Stimulated activated CD8-positive, alpha-beta memory T cell treated with anti-CD3 and anti-CD28 coated beads, Interleukin-4, amount 100 ng/mL, for 4 hours (primary cell): ENCODE data around the gene CEP162.
"Not testable (repeated sequence)": the region's sequence is repeated elsewhere in the genome, so short reads cannot be mapped to it uniquely, and the experiment has no call there.

ENCODE experiments used
- DNase-seq, 2 donors: peaks; one replicate each; pipeline ENCODE4 v3.0.0-alpha.2; 2020; ENCODE audit warnings: low read depth in 2 of 2, low spot score in 1 of 2

CEP162 gene

DNA sequence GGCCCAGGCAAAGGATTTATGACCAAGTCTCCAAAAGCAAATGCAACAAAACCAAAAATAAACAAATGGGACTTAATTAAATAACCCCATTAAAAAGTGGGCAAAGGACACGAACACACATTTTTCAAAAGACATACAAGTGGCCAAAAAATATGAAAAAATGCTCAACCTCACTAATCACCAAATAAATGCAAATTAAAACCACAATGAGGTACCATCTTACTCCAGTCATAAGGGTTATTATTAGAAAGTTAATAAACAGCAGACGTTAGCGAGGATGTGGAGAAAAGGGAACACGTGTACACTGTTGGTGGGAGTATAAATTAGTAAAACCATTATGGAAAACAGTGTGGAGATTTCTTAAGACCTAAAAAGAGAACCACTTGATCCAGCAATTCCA is 71.1 kb downstream of the CEP162 start:
- no peak for DNase-seq

GRCh38 chr6:84151669-84152068 is 75.8 kb downstream of the CEP162 start:
- no peak for DNase-seq

GRCh38 chr6:84150705-84151104 is 76.7 kb downstream of the CEP162 start:
- DNase-seq, result no peak

DNA sequence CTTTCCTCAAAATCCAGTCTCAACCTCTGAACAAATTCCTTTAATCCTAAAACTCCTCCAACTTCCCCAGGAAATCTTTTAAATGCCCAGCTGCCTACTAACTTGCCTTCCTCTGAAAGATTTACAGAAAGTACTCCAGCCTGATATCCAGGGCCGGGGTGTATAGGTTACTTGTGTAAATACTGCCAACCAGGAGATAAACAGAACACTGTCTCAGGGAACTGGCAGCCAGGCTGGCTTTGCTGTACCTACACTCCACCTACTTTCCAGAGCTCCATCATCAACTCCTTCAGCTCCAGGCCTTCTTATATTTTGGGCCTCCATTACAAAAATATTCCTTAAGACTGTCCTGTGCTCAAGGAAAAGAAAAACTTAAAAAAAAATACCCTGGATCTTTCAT is 85.9 kb downstream of the CEP162 start:
- DNase-seq, result no peak

DNA sequence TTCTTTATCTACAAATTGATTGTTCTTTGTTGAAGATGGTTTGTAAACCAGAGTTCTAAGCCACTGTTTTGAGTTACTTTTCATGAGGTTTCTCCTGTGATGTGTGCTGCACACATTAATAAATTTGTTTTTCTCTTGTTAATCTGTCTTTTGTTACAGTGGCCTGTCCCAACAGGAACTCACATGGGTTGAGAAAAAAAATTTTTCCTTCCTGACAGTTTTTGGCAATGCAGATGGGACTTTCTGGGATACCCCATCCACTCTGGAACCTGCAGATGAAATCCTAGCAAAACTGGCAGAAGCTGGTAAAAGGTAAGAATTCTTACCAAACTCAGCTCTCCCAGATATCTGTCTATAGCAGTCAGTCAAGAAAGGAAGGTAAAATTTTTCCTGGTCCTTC is 88.1 kb downstream of the CEP162 start:
- DNase-seq, result no peak

DNA sequence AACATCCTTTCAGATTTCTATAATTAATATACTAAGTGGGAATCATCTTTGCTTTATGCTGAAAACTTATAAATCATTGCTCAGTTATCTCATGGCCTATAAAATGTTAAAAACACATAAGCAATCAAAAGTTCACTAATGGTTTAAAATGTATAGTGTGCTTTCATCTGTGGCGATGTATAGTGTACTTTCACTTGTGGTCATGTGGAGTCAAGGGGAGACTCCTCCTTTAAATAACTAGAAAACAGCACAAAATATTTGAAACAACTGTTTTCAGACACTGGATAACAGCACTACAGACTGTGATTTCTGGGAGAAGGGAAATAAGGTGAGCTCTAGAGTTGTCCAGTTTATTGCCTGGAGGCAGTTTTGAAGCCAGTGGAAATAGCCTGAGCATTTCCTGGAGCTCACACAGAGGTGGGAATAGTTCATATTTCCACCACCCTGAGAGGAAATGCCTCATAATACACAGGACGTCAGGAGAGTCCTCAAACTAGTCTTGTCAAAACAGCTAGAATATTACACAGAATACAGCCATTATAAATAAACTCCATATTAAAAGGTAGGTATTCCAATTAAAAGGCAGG is 89.4 kb downstream of the CEP162 start:
- no peak for DNase-seq

DNA sequence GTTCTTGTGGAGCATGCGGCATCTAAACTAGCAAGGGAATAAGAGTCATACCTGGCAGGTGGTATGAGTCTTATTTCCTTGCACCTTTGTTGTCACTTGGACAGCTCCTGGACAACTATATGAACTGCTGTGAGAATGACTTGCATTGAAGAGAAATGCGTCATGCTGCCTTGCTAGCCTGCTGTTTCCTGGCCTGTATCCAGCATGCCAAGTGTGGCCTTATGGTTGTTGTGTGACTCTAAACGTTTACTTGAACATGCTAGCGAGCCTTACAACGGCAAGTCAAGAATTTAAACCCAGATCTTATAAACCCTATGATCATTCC is 90.4 kb downstream of the CEP162 start:
- DNase-seq, result no peak

DNA sequence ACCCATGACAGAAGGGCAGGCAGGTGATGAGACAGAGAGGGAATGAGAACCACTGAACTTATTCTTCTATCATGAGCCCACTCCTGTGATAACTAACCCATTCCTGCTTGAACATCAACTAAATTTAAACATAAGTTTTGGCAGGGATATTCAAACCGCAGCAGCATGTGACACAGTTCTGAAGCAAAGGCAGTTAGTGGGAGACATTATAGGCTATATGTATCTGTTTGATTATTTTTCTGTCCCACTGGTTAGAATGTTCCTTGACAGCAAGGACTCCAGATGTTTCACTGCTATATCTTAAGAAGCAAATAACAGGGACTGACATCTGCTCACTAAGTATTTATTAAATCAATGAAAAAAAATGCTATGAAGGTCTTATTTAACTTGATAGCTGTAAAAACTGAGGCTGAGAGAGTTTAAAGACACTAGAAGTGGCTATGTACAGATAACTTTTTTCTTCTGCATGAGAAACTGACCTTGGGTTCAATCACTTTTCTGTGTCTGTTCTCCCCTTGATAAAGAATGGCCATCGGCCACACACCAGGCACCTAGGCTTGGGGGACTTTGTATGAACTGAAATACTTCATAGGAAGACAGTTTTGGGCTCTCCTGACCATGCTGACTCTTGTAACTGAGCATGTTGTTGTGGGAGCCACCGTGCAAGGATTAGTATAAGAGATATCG is 90.9 kb downstream of the CEP162 start:
- no peak for DNase-seq

DNA sequence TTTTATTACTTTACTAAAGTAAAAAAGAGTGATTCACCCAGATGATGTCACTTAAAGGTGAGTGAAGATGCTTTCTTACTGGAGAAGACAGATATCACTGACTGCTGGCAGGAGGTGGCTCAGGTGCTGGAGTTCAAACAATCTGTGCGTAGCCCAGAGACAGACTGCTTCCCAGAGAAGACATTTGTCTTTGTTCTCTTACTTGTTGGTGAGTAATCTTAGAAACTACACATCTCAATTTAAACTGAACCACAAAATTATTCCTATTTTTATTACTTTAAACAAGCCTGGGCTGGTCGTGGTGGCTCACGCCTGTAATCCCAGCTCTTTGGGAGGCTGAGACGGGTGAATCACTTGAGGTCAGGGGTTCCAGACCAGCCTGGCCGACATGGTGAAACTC is 92.2 kb downstream of the CEP162 start:
- DNase-seq, result no peak

DNA sequence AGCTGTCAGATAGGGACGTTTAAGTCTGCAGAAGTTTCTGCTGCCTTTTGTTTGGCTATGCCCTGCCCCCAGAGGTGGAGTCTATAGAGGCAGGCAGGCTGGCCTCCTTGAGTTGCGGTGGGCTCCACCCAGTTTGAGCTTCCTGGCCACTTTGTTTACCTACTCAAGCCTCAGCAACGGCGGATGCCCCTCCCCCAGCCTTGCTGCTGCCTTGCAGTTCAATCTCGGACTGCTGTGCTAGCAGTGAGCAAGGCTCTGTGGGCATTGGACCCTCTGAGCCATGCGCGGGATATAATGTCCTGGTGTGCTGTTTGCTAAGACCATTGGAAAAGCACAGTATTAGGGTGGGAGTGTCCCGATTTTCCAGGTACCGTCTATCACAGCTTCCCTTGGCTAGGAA is 94.1 kb downstream of the CEP162 start:
- not testable (repeated sequence) for DNase-seq

DNA sequence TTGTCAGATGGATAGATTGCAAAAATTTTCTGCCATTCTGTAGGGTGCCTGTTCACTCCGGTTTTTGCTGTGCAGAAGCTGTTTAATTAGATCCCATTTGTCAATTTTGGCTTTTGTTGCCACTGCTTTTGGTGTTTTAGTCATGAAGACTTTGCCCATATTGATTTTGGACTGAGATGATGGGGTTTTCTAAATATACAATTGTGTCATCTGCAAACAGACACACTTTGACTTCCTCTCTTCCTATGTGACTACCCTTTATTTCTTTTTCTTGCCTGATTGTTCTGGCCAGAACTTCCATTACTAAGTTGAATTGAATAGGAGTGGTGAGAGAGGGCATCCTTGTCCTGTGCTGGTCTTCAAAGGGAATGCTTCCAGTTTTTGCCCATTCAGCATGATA is 97.9 kb downstream of the CEP162 start:
- DNase-seq, result not testable (repeated sequence)

DNA sequence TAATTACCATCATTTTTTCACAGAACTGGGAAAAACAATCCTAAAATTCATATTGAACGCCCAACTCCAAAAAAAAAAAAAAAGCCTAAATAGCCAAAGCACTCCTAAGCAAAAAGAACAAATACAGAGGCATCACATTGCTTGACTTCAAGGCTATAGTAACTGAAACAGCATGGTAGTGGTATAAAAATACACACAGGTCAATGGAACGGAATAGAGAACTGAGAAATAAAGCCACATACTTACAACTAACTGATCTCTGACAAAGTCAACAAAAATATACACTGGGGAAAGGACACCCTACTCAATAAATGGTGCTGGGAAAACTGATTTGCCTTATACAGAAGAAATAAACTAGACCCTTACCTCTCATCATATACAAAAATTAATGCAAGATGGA is 104.3 kb downstream of the CEP162 start:
- DNase-seq, result no peak

DNA sequence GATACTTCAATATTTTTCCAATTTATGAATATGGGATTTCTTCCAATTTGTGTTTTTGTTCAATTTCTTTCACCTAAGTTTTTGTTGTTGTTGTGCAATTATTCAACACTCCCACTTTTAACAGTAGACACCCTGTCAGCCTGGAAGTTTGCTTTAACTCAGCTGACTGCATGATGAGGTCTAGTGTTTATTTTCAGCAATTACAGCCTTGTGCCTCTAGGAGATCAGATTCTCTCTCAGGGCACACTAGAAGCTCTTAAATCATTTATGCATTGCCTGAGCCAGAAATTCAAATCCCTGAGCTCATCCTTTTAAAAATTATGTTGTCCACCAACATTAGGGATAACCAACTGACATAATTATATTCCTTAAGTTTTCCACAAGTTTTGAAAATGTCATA is 108.2 kb downstream of the CEP162 start:
- DNase-seq, result no peak

- DNase-seq, result no peak
These were observed 109.3 kb downstream of the CEP162 start for GRCh38 chr6:84118191-84118590.

DNA sequence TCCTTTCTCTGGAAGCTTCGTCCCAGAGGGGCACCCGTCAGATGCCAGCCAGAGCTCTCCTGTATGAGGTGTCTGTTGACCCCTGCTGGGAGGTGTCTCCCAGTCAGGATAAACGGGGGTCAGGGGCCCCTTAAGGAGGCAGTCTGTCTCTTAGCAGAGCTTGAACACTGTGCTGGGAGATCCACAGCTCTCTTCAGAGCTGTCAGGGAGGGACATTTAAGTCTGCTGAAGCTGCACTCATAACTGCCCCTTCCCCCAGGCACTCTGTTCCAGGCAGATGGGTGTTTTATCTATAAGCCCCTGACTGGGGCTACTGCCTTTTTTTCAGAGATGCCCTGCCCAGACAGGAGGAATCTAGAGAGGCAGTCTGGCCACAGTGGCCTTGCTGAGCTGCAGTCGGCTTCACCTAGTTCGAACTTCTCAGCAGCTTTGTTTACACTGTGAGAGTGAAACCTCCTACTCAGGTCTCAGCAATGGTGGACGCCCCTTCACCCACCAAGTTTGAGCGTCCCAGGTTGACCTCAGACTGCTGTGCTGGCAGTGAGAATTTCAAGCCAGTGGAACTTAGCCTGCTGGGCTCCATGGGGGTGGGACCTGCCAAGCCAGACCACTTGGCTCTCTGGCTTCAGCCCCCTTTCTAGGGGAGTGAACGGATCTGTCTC is 112.4 kb downstream of the CEP162 start:
- DNase-seq, result not testable (repeated sequence)

DNA sequence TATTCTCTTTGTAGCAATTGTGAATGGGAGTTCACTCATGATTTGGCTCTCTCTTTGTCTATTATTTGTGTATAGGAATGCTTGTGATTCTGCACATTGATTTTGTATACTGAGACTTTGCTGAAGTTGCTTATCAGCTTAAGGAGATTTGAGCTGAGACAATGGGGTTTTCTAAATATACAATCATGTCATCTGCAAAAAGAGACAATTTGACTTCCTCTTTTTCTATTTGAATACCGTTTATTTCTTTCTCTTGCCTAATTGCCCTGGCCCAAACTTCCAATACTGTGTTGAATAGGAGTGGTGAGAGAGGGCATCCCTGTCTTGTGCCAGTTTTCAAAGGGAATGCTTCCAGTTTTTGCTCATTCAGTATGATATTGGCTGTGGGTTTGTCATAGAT is 116.1 kb downstream of the CEP162 start:
- DNase-seq, result not testable (repeated sequence)

GRCh38 chr6:84107495-84107894 is 119.9 kb downstream of the CEP162 start:
- no peak for DNase-seq

DNA sequence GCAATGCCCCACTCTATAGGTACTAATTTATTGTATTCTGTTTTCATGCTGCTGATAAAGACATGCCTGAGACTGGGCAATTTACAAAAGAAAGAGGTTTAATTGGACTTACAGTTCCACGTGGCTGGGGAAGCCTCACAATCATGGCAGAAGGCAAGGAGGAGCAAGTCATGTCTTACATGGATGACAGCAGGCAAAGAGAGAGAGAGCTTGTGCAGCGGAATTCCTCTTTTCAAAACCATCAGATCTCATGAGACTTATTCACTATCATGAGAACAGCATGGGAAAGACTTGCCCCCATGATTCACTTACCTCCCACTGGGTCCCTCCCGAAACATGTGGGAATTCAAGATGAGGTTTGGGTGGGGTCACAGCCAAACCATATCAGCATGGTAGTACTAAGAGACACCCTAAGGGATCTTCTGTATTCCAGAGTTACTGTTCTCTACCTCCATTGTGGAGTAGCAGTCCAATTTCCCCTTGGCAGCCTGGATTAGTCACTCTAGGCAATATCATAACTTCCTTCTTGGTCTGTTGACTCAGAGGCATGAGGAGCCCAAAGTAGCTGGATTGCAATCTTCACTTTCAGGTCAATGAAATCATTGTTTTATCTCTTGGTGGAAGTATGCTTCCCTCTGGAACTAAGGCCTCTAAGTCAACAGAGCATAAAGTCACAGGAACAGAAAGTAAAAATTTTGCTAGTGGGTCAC is 122.1 kb downstream of the CEP162 start:
- DNase-seq, result not testable (repeated sequence)

DNA sequence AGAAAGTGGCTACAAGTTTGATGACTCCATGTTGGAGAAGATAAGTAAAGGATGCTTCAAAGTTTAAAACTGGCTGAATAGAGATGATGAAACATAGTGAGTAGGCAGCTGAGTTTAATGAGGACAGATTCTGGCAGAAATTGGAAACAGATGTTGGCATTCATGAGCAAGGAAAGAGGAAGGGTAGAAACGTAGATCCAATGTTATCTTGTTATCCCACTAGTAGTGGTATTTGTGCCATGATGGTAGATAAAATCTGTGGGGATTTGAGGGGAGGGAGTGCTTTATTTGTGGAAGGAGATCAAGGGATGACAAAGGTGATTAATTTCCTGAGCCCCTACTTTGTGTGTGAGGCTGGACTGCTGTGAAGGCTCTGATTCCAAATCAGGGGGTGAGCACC is 124.4 kb downstream of the CEP162 start:
- no peak for DNase-seq

- no peak for DNase-seq
These were observed 132.3 kb downstream of the CEP162 start for GRCh38 chr6:84095156-84095555.

- DNase-seq, result no peak
These were observed 133.7 kb downstream of the CEP162 start for GRCh38 chr6:84093441-84094435.
